HG03103 (cell line): ENCODE data around the gene NXPH4.

ENCODE experiments used
- ATAC-seq: cut with Tn5 transposase; IDR thresholded peaks from one replicate; pipeline ENCODE4 v1.9.1; 2021; ENCODE audit warnings: low read depth; ENCODE audit not compliant: unreplicated experiment

Gene NXPH4

DNA sequence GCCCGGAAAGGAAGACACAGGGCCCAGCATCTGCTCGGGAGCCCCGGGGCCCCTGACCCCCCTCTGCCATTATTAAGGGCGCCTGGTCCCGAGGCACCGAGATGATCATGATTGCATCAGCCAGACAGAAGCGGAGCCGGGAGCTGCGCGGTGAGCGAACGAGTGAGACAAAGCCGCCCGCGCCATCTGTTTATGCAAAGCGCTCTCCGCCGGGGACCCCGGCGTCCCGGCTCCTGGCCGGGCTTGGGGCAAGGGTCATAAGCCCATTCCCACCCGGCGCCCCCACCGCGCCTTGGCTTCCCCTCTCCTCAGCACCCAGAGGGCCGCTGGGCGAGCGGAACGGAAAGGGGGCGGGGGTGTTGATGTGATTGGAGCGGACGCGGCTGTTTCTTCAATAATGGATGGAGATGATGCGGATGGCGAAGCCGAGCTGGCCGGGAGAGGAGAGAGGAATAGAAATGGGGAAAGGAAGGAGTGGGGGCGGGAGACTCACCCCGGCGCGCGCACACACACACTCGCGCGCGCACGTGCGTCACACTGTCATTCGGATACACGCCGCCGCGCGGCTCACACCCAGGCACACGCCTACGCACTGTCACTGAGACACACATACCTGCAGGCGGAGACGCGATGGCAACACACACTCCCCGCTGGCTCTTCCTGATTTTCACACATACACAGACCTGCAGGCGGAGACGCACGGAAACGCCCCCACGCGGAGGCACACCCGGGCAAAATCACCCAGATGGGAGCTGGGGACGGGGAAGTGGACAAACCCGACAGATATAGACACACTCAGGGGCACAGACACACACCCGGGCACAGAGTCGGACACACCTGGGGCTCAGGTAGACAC lies 23.7 kb downstream of the NXPH4 start:
- no peak for ATAC-seq

GRCh38 chr12:57240926-57241401 lies 24.4 kb downstream of the NXPH4 start:
- no peak for ATAC-seq

- ATAC-seq: no peak
Observed at GRCh38 chr12:57241402-57242310, 25.1 kb downstream of the NXPH4 start.

DNA sequence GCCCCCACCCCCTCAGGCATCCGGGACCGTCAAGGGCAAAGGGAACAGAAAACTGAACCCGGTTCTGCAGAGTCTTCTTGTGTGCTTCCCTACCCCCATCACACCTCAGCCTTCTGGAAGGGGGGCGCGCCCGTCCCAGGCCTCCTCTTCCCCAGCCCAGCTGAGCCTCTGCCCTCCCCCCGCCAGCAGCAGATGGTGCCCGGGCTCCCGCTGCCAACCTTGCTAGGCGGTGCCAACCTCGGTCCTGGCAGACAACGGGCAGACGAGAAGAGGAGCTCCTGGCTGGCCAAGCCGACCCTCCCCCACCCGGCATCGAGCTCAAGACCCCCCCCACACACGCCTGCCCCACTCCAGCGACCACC lies 25.7 kb downstream of the NXPH4 start:
- ATAC-seq: no peak

GRCh38 chr12:57242691-57243454 lies 26.3 kb downstream of the NXPH4 start:
- no peak for ATAC-seq

GRCh38 chr12:57243521-57244311 lies 27.1 kb downstream of the NXPH4 start:
- no peak for ATAC-seq

DNA sequence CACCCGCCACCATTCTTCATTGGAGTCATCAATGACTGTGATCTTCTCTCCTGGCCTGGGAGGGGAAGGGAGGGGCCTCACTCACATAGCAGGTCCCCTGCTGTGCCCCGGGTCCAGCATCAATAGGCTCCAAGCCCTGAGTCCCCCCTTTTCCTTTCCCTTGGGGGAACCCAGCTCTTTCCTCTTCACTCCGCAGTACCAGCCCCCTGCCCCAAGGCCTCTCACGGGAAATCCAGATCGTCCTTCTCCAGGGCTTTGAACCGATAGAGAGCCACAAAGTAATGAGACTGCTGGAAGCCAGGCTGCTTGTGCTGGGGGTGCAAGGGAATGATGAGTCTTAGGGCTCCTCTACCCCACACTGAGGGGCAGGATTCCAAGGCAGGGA lies 27.7 kb downstream of the NXPH4 start:
- ATAC-seq: no peak

DNA sequence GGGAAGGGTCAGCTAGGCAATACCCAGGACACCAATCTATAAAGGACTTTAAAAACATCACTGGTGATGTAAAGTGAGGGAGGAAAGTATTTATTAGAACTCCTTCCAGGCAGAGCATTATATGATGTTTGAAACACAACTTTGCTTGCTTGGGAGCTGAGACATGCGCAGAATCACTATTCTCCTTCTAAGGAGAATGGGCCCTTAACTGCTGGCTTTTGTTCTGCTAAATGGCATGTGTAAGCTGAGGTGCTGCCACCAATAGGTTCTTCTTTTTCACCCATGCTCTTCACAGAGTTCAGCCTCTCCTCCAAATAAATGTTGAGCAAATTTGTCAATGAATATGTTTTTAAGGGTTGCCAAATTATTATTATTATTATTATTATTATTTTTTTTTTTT lies 30.4 kb downstream of the NXPH4 start:
- ATAC-seq: no peak

DNA sequence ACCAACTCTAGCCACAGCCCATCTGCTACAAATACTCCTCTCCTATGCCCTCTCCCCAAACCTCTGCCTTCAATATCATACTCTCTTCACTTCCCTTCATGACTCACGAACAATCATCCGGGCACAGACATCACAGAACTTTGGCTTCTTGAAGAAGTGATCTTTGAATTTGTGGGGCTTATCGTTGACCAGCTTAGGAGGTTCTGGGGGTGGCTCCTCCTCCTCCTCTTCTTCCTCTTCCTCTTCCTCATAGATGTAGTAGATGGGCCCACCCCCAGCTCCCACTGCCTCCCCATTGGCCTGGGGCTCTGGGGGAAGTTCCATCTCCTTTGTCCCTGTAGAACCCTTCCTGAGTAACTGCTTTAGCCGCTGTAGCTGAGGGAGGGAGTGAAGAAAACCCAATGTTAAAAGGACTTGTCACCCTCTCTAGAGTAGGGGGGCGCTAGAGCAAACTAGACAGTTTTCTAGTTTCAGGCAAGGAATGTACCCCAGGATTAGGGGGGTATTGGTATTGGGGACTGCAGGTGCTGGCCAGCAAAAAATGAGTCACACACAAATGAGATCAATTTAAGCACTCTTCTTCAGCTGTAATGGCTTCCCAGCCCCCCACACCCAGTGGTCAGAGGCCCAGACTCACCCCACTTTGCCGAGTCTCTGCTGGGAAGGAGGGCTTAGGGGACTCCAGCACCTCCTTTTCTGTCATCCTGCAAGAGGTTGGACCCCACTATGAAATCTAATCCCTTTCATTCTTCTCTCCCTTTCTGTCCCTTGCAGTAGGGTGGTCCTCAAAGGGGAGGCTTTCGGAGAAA lies 32.5 kb downstream of the NXPH4 start:
- no peak for ATAC-seq

DNA sequence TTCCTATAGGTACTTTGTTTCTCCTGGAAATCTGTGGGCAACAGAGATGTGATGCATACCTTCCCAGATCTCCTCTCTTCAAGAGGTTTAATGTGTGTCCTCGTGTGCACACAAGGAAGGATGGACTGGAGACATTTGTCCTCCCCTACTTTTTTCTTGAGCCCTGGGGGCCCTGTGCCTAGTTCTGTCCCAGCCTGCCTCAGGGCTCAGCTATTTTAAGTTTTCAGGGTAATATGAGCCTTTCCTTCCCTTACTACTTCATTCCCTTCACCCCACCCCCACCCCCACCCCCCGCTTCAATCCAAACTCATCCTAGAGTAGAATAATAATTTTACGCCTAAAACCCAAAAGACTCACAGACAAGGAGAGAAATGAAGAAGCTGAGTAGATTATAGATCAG lies 33.9 kb downstream of the NXPH4 start:
- no peak for ATAC-seq

- no peak for ATAC-seq
Observed at GRCh38 chr12:57250956-57251355, 34.4 kb downstream of the NXPH4 start, which contains the start of gene STAC3. TSS of gene STAC3 (minus strand) at chr12:57251187. CDS start at chr12:57249636, 1,551 bp downstream.

GRCh38 chr12:57254506-57255280 lies 38.1 kb downstream of the NXPH4 start:
- no peak for ATAC-seq

DNA sequence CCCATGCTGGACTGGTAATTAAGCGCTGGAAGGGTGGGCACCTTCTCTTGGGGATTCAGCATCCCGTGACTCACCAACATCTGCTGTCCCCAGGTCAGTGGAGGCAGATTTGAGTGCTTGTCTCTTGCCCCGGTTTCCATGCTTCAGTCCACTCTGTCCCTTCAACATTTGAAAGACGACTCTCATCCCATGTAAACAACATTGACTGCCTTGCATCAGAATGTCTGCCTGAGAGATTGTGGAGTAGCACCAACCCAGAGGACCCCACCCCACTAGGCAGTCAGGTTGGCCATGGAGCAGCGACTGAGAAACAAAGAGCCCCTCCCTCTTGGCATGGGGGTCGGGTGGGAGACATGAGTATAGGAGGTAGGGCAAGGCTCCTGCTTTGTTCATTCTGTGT lies 39.3 kb downstream of the NXPH4 start:
- ATAC-seq: no peak

DNA sequence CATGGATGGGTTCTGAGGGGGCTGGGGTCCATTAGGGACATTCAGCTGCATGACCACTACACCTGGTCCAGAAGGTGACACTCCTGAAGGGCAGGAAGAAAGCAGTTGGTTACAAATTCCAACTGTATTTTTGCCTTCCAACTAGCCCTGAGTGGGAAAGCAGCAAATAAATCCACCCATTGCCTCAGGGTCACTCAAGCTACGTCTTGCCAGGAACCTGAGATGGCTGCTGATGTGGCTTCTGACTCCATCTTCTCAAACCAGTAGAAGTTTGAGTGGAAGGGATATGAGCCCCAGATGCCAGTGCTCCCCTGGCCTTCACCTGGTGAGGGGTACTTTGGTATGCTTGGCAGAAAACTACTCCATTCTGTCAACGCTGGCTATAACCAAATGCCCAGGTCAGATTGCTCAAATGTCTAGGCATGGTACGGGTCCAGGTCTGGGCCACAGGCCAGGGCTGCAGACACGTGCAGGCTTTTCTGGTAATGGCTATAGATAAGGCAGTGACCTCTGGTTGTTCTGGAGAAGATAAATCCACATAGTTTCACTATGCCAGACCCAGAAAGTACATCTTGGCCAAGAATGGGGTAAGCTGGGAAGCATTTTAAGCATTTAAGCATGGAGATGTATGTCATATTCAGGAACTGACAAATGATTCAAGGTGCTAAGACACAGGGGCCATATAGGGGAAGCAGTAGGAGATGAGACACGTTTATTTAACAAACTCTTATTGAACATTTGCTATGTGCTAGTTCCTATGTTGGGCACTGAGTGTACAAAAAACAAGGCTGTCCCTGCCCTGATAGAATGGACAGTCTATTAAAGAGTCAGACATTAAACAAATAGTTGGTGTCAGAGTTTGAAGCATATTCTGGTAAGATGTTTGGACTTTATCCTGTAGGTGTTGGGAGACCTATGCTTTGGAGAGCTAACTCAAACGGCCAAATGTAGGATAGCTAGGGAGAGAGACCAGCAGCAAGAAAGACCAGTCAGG lies 42.7 kb downstream of the NXPH4 start:
- ATAC-seq: no peak

- no peak for ATAC-seq
Observed at GRCh38 chr12:57260366-57260765, 43.8 kb downstream of the NXPH4 start.

- ATAC-seq: no peak
Observed at GRCh38 chr12:57261428-57261865, 44.9 kb downstream of the NXPH4 start.
